Sigmoid colon (tissue), 7 donors: ENCODE results near the gene ZIC2. TPM values are rescaled to one million over a fixed set of nuclear protein-coding genes. Genes with fewer than 3 reads are reported as not detected.
A peak's percentile ranks its signal among the peaks of the same experiment; 100 is the strongest.

Experiments
- DNase-seq: peaks from one replicate; pipeline ENCODE4 v3.0.0-alpha.2; 2019
- H3K27ac ChIP-seq, 4 donors: fragments of 200-600 bp; sonication (generic); one replicate each; pipeline ENCODE4 v1.5.1; 2016 to 2019; ENCODE audit warnings: mild to moderate bottlenecking in 1 of 4
- H3K27me3 ChIP-seq, 3 donors: fragments of 200-600 bp; sonication (generic); one replicate each; pipeline ENCODE4 v1.5.1; 2019; ENCODE audit warnings: mild to moderate bottlenecking in 1 of 3
- H3K36me3 ChIP-seq, 4 donors: fragments of 200-600 bp; sonication (generic); one replicate each; pipeline ENCODE4 v1.5.1; 2016 to 2019
- H3K4me1 ChIP-seq, 4 donors: fragments of 200-600 bp; sonication (generic); one replicate each; pipeline ENCODE4 v1.5.1; 2017 to 2019
- H3K4me3 ChIP-seq, 4 donors: fragments of 200-600 bp; sonication (generic); one replicate each; pipeline ENCODE4 v1.5.1; 2017 to 2019; ENCODE audit warnings: mild to moderate bottlenecking in 2 of 4, moderate library complexity in 1 of 4
- H3K9me3 ChIP-seq, 4 donors: fragments of 200-600 bp in 3 of 4; sonication (generic) in 3 of 4; one replicate each; pipeline versions ENCODE4 v1.5.1 to v1.6.1; 2013 to 2019
- CTCF ChIP-seq, 4 experiments: fragments of 450-650 bp in 3 of 4; fragments of 200-600 bp in 1 of 4; IDR thresholded peaks; one replicate each; pipeline ENCODE4 v1.5.1; 2016 to 2019; ENCODE audit warnings: antibody characterized with exemption in 4 of 4, mild to moderate bottlenecking in 3 of 4, moderate library complexity in 2 of 4
- EP300 ChIP-seq, 4 donors: sonication (generic); formaldehyde crosslinking; IDR thresholded peaks; one replicate each; pipeline ENCODE4 v1.6.1; 2017; ENCODE audit warnings: antibody characterized with exemption in 4 of 4
- POLR2A ChIP-seq, 2 donors: fragments of 450-650 bp; IDR thresholded peaks; one replicate each; pipeline ENCODE4 v1.6.1; 2016; ENCODE audit warnings: antibody characterized with exemption in 2 of 2, mild to moderate bottlenecking in 2 of 2, moderate library complexity in 2 of 2
- POLR2AphosphoS5 ChIP-seq, 4 donors: sonication (generic); formaldehyde crosslinking; IDR thresholded peaks; one replicate each; pipeline ENCODE4 v1.6.1; 2017; ENCODE audit warnings: antibody characterized with exemption in 4 of 4
- WGBS, 2 donors: extraction: QIAGEN DNeasy Blood & Tissue Kit; methylation state at CpG; one replicate each; pipeline ENCODE4 v1.1.7; 2013; 5-methylcytosine and 5-hydroxymethylcytosine counted together
- intact Hi-C: fragments of 100-400 bp; cut with DNase I; formaldehyde crosslinking; loops from one replicate; pipeline ENCODE4 v1.15.1; 2023
- polyA plus RNA-seq, 3 donors: library from polyadenylated mRNA; stranded (reverse); fragments of 200-250 nt; gene quantifications; one replicate each; pipeline ENCODE4 v1.2.3, GENCODE V29; 2013
- total RNA-seq, 4 donors: library from RNA; depleted of rRNA; stranded (reverse); fragments of >200 nt; gene quantifications; one replicate each; pipeline ENCODE4 v1.1.0, GENCODE V29; 2016
- donor health status: healthy with polysubstance abuse.
- donor health status: Bipolar disorder and iron deficiency.
- donor health status: healthy.

ZIC2 gene
- total and polyA plus RNA-seq, 7 donors = 0.03 TPM; not detected in 6

GRCh38 chr13:99978799-99979452, 2.7 kb upstream of the ZIC2 start:
- Histone ChIP-seq H3K27ac (no peak overlapping the region), H3K9me3 (peaks cover 0 to 2% (median 0%) of the 10 kb centered on the region in 4 donors), H3K4me1 (peaks cover 0 to 43% (median 38%) of the 10 kb centered on the region in 4 donors), H3K27me3 (peaks cover 90 to 100% (median 100%) of the 10 kb centered on the region in 3 donors), H3K4me3 (no peak overlapping the region), H3K36me3 (no peaks in the 10 kb centered on the region)
- intact Hi-C loops = no loop called here
- TF ChIP-seq EP300 (IDR thresholded peaks at IDR 0.05) (no peak), CTCF (IDR thresholded peaks at IDR 0.05) (no peak), POLR2A (IDR thresholded peaks at IDR 0.05) (no peak), POLR2AphosphoS5 (IDR thresholded peaks at IDR 0.05) (no peak)
- WGBS, 2 donors = 2% methylated on average over 18 of the region's 18 CpGs
- no peak for DNase-seq

DNA sequence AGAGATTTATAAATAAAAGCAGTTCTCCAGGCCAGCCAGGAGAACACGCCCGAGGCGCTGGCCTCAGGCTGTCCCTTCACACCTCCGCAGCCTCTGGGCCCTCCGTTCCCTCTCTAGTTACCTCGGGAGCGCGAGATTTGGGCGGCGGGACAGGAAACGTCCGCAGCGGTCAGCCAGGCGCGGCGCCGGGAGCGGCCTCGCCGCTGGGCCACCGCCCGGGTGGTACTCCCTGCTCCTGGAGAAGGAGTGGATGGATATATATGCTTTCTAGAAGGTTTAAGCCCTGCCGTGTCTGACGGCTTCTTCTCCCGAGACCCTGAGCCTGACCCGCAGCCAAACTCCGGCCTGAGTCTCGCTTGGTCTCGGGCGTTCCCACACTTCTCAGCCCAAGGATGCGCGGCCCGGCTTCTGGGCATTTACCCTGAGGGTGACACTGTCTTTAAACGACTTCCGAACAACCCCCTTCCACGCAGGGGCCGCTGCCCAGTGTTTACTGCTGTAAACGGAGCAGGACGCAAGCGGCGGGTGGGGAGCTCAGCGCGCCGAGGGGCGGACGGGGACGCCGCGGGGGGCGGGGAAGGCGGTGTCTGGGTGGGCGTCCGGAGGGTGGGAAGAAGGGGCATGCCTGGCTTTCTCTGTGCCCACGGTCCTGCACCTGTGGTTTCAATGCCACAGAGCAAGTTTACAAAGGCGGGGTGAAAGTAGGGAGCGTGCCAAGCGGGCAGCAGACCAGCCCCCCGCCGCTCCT, 2.0 kb upstream of the ZIC2 start:
- WGBS, 2 donors = 2 to 3% methylated on average over 59 of the region's 59 CpGs
- Histone ChIP-seq H3K4me3 (peak overlapping the region; percentile 2 to 46 (median 34)), H3K4me1 (peaks cover 0 to 43% (median 38%) of the 10 kb centered on the region in 4 donors), H3K27ac (no peak overlapping the region), H3K27me3 (peaks cover 90 to 100% (median 100%) of the 10 kb centered on the region in 3 donors), H3K9me3 (peaks cover 0 to 2% (median 0%) of the 10 kb centered on the region in 4 donors), H3K36me3 (no peaks in the 10 kb centered on the region)
- TF ChIP-seq POLR2A (IDR thresholded peaks at IDR 0.05) = no peak
- TF ChIP-seq POLR2AphosphoS5 (IDR thresholded peaks at IDR 0.05) = no peak
- no peak for TF ChIP-seq CTCF (IDR thresholded peaks at IDR 0.05)
- TF ChIP-seq EP300 (IDR thresholded peaks at IDR 0.05) = no peak
- no peak for DNase-seq
- intact Hi-C loops = loop anchor here (10.0 kb wide), 1 partner anchor 105 kb away; the partner anchor contains the start of gene PCCA

DNA sequence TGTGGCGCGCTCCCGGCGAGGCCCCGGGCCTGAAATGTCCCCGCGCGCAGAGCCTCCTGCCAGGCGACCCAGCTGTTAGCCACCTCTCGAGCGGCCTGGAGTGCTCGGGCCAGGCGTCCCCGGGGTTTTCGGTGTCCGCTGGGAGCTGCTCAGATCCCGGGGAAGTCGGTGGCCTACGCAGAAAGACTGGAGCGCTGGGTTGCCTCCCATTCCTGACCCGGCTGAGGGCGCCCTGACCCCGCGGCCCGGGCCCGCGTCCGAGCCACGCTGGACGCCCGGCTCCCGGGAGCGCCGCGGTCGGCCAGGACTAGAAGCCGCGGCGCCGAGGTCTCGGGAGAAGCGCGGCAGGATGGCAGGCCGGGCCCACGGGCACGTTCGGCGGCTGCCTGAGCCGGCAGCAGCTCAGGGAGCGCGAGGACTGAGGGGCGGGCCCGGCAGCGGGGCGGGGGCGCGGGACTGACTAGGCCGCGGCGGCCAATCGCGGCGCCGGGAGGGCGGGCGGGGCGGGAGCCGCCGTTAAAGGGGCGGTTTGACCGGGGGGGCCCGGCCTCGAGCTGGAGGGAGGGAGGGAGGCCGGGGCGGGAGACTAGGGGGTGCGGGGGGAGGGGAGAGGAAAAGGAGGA, 1.3 kb upstream of the ZIC2 start:
- Histone ChIP-seq H3K27ac (no peak overlapping the region), H3K4me3 (peak overlapping the region; percentile 2 to 46 (median 34)), H3K36me3 (no peaks in the 10 kb centered on the region), H3K4me1 (peaks cover 0 to 44% (median 43%) of the 10 kb centered on the region in 4 donors), H3K27me3 (peaks cover 91 to 100% (median 100%) of the 10 kb centered on the region in 3 donors), H3K9me3 (peaks cover 0 to 2% (median 0%) of the 10 kb centered on the region in 4 donors)
- intact Hi-C loops = loop anchor here (10.0 kb wide), 1 partner anchor 104 kb away; the partner anchor contains the start of gene PCCA
- 1% methylated on average over 76 of the region's 76 CpGs for WGBS, 2 donors
- TF ChIP-seq POLR2AphosphoS5 (IDR thresholded peaks at IDR 0.05) = no peak
- TF ChIP-seq CTCF (IDR thresholded peaks at IDR 0.05) = no peak
- TF ChIP-seq POLR2A (IDR thresholded peaks at IDR 0.05) = no peak
- TF ChIP-seq EP300 (IDR thresholded peaks at IDR 0.05) = no peak
- DNase-seq = no peak

DNA sequence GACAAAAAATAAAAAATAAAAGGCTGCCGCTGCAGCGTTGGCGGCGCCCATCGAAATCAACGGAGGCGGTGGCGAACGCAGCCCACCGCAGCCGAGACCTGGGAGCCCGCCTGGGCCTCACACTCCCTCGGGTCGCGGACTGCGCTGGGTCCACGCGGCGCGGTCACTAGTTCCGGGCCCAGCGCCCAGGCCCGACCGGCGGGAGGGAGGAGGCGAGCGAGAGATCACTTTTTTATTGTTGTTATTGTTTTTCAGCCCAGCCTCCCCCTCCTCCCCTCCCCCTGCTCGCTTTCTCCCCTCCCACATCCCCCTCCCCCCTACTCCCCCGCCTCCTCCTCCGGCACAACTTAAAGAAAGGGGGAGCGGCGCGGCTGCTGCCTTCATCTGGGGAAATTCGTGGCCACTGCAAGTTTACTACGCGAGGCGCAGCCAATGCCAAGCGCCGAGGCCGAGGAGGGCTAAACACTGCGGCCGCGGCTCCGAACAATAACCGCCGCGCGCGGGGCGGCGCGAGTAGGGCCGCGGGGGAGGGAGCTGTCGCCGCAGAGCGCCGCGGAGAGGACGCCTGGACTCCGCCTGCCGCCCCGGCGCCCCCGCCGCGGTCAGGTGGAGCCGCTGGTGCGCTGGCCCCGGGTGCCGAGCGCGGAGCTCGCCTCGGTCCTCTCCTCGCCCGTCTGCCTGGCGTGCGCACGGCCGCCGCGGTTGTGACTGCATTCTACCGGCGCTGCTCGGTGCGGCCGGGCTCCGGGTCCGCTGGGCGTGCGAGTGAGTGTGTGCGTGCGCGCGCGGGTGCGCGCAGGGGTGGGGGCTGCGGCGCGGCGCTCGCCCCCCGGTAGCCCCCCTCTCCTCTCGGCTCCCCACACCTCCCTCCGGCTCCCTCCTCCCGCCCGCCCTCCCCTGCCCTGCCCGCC, 505 bp upstream of the ZIC2 start:
- Histone ChIP-seq H3K27ac (no peak overlapping the region), H3K36me3 (no peaks in the 10 kb centered on the region), H3K4me3 (peak overlapping the region in 3 of 4 donors; percentile 26 to 46 (median 43)), H3K9me3 (no peaks in the 10 kb centered on the region), H3K4me1 (peaks cover 0 to 44% (median 43%) of the 10 kb centered on the region in 4 donors), H3K27me3 (peaks cover 84 to 99% (median 98%) of the 10 kb centered on the region in 3 donors)
- intact Hi-C loops = loop anchor here (10.0 kb wide), 1 partner anchor 104 kb away; the partner anchor contains the start of gene PCCA
- TF ChIP-seq POLR2AphosphoS5 (IDR thresholded peaks at IDR 0.05) (no peak), POLR2A (IDR thresholded peaks at IDR 0.05) (no peak), EP300 (IDR thresholded peaks at IDR 0.05) (no peak), CTCF (IDR thresholded peaks at IDR 0.05) (no peak)
- no peak for DNase-seq
- 1% methylated on average over 108 to 110 of the region's 110 CpGs for WGBS, 2 donors
